Tracheal epithelial cell (primary cell): ENCODE results near the gene ISM2. TPM values are rescaled to one million over a fixed set of nuclear protein-coding genes. Genes with fewer than 3 reads are reported as not detected.

Experiments
- total RNA-seq: library from RNA; depleted of rRNA; stranded (reverse); fragments of >200 nt; gene quantifications from 2 replicates; pipeline ENCODE4 v1.2.1, GENCODE V29; 2014

ISM2 gene
- total RNA-seq: under 0.01 and 0.21 TPM in 2 replicates

DNA sequence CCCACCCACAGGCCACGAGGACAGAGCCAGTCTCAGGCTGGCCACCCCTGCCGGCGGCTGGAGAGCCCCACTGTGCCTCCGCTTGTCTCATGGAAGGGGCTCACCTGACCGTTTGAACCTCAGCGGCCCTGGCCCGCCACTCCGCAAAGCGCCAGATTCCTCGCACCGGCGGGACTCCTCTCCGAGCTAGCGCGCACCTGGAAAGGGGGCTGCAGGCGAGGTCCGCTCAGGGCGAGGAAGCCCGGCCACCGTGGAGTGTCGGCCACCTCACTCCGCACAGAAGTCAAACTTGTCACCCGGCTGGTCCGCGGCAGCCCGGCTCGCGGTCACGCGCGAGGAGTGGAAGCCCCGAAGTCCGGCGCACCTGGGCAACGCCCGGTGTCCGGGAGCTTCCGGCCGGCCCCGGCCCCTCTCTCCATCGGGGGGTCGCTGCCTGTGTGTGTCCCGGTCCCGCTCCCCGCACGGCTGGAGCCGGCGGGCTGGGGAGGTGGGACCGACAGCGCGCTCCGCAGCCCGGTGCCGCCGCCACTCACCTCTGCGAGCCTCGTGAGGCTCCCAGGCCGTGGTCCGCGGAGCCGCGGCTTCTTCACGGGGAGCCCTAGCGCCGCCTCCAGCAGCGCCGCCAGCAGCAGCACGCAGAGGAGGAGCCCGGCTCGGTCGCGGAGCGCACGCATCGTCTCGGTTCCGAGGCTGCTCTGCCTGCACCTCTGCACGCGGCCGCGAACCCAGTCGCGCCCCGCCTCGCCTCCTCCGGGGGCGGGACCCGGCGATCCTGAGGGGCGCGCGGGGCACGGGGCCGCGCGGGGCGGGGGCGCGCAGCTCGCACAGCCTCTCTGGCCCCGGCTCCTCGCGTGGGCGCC, at the start of gene ISM2:
ISM2 (minus strand) TSS at position 697 of the 860 bp plus-strand sequence; CDS start at position 674, 23 bp downstream.

DNA sequence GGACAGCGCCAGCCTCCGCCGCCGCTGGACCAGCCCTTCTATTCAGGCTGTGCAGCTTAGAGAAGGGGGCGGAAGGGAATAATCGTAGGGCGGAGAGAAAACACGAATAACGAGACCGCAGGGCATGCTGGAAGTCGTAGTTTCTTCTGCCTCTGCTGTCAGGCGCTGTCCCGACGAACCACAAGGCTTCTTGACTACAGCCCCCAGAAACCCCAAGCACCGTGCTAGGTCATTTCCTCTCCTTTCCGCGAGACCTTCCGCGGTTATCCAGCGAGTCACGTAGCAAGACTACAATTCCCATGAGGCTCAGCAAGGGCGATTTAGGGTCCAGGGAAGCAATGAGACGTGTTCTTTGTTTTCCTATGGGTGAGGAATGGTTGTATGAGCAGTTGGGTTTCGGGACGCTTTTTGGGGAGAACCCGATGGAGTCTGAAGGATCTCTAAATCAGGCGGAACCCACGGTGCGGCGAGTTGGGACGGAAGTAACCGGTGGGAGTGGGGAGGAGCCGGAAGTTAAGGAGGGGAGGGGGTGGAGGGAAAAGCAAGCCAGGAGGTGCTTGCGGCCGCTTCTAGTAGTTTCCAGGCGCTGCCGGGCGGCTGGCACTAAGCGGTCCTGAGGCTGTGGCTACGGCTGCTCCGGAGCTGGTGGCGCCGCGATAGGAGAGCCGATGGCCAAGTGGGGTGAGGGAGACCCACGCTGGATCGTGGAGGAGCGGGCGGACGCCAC, 40.9 kb downstream of the ISM2 start, which contains the start of the genes AHSA1 and VIPAS39:
AHSA1 (plus strand) TSS at position 572 of the 727 bp plus-strand sequence; CDS start at position 669, 97 bp downstream.
VIPAS39 (minus strand) TSS at position 80 of the 727 bp plus-strand sequence. CDS start 3,499 bp downstream, outside the sequence.

Other genes with a start within 250 kb of the ISM2 start
- 0.24 TPM in 1 of 2 replicates, not detected in the other for gene NGB, start 227.6 kb downstream of the ISM2 start, total RNA-seq
- 9.2 and 12.0 TPM in 2 replicates for gene POMT2, start 177.9 kb downstream of the ISM2 start, total RNA-seq
- gene GSTZ1, start 177.8 kb downstream of the ISM2 start, total RNA-seq: 33.0 and 48.8 TPM in 2 replicates
- gene TMED8, start 121.7 kb downstream of the ISM2 start, total RNA-seq: 8.9 and 9.8 TPM in 2 replicates
- 0.21 and 0.72 TPM in 2 replicates for gene SAMD15, start 121.4 kb downstream of the ISM2 start, total RNA-seq
- 0.72 TPM in 1 of 2 replicates, not detected in the other for gene NOXRED1, start 75.3 kb downstream of the ISM2 start, total RNA-seq
- 12.4 and 17.8 TPM in 2 replicates for gene VIPAS39, start 41.2 kb downstream of the ISM2 start, total RNA-seq
- gene AHSA1, start 40.7 kb downstream of the ISM2 start, total RNA-seq: 133 and 149 TPM in 2 replicates
- gene SPTLC2, start 117.8 kb upstream of the ISM2 start, total RNA-seq: 26.9 and 42.7 TPM in 2 replicates
- 8.0 and 10.4 TPM in 2 replicates for gene ALKBH1, start 209.2 kb upstream of the ISM2 start, total RNA-seq
- gene SLIRP, start 209.3 kb upstream of the ISM2 start, total RNA-seq: 136 and 169 TPM in 2 replicates